WERI-Rb-1 (cell line): ENCODE data around the gene COX5A.
A peak's percentile ranks its signal among the peaks of the same experiment; 100 is the strongest.

Experiments
- DNase-seq: peaks from one replicate; pipeline ENCODE4 v3.0.0-alpha.2; 2020
- H3K27ac ChIP-seq: fragments of 250-450 bp; sonication (Bioruptor Pico); 2 replicates; pipeline ENCODE4 v1.5.1; 2020; ENCODE audit warnings: mild to moderate bottlenecking, moderate library complexity
- H3K27me3 ChIP-seq: fragments of 250-450 bp; sonication (Bioruptor Pico); 2 replicates; pipeline ENCODE4 v1.5.1; 2021; ENCODE audit warnings: mild to moderate bottlenecking, low read depth, moderate library complexity; ENCODE audit not compliant: insufficient read depth, severe bottlenecking
- H3K36me3 ChIP-seq: fragments of 250-450 bp; sonication (Bioruptor Pico); 2 replicates; pipeline ENCODE4 v1.5.1; 2020; ENCODE audit warnings: mild to moderate bottlenecking, moderate library complexity
- H3K4me3 ChIP-seq: 2 replicates; pipeline ENCODE4 v1.5.1; 2011; ENCODE audit warnings: low read depth, mild to moderate bottlenecking, control low read depth, low read length
- H3K9me3 ChIP-seq: fragments of 250-450 bp; sonication (Bioruptor Pico); 2 replicates; pipeline ENCODE4 v1.5.1; 2021; ENCODE audit warnings: mild to moderate bottlenecking, moderate library complexity; ENCODE audit not compliant: severe bottlenecking
- TF ChIP-seq, protein P1 (sequence below): IDR thresholded peaks from 2 replicates; pipeline ENCODE4 v1.5.1; 2011; ENCODE audit warnings: low read depth, mild to moderate bottlenecking, control low read depth, inconsistent platforms, low read length

The COX5A gene

DNA sequence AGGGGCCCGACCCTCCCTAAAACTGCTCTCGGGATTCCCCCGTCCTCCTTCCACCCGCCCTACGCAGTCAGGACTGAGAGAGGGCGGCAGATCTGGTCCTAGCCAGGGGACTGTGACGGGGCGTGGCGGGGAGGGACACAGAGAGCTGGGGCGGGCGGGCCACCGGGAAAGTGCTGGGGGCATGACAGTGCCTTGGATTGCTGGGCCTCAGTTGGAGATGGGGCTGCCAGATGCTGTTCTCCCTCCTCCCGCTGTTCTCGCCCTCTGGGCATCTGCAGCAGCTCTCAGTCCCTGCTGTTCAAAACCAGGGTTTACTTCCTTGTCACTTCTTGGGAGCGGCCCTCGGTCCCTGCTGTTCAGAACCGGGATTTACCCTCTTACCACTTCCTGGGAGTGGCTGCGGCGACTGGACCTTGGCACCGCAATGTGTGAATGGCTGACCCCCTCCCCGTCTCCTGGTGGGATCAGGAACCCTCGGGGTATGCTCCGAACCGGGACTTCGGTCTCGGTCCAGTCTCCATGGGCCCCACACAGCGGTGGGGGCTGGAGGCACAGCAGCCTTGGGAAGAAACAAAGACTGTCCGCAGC lies 20.5 kb upstream of the COX5A start:
- H3K27me3 ChIP-seq, result no peaks in the 10 kb centered on the region
- no peak for DNase-seq
- TF ChIP-seq, protein P1, sequence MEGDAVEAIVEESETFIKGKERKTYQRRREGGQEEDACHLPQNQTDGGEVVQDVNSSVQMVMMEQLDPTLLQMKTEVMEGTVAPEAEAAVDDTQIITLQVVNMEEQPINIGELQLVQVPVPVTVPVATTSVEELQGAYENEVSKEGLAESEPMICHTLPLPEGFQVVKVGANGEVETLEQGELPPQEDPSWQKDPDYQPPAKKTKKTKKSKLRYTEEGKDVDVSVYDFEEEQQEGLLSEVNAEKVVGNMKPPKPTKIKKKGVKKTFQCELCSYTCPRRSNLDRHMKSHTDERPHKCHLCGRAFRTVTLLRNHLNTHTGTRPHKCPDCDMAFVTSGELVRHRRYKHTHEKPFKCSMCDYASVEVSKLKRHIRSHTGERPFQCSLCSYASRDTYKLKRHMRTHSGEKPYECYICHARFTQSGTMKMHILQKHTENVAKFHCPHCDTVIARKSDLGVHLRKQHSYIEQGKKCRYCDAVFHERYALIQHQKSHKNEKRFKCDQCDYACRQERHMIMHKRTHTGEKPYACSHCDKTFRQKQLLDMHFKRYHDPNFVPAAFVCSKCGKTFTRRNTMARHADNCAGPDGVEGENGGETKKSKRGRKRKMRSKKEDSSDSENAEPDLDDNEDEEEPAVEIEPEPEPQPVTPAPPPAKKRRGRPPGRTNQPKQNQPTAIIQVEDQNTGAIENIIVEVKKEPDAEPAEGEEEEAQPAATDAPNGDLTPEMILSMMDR, result no peak
- H3K9me3 ChIP-seq, result no peaks in the 10 kb centered on the region
- H3K4me3 ChIP-seq, result no peak overlapping the region
- no peak overlapping the region for H3K27ac ChIP-seq
- no peaks in the 10 kb centered on the region for H3K36me3 ChIP-seq

DNA sequence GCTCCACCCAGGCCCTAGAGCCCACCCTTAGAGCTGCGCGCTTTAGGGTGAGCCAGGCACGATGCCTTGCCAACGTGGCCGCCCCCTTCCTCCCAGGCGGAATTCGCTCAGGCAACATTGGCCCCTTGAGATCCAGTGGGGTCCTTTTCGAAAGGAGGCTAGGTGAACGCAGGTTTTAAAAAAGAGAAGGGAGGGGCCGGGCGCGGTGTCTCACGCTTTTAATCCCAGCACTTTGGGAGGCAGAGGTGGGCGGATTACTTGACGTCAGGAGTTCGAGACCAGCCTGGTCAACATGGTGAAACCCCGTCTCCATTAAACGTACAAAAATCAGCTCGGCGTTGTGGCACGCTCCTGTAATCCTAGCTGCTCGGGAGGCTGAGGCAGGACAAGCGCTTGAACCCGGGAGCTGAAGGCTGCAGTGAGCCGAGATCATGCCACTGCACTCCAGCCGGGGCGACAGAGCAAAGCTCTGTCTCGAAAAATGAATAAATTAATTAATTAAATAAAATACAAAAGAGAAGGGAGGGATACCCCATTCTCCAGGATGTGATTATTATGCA lies 19.7 kb upstream of the COX5A start:
- no peak overlapping the region for H3K4me3 ChIP-seq
- no peak for DNase-seq
- TF ChIP-seq, protein P1, result no peak
- H3K36me3 ChIP-seq, result no peaks in the 10 kb centered on the region
- H3K27me3 ChIP-seq, result no peaks in the 10 kb centered on the region
- H3K27ac ChIP-seq, result no peak overlapping the region
- H3K9me3 ChIP-seq, result no peaks in the 10 kb centered on the region

DNA sequence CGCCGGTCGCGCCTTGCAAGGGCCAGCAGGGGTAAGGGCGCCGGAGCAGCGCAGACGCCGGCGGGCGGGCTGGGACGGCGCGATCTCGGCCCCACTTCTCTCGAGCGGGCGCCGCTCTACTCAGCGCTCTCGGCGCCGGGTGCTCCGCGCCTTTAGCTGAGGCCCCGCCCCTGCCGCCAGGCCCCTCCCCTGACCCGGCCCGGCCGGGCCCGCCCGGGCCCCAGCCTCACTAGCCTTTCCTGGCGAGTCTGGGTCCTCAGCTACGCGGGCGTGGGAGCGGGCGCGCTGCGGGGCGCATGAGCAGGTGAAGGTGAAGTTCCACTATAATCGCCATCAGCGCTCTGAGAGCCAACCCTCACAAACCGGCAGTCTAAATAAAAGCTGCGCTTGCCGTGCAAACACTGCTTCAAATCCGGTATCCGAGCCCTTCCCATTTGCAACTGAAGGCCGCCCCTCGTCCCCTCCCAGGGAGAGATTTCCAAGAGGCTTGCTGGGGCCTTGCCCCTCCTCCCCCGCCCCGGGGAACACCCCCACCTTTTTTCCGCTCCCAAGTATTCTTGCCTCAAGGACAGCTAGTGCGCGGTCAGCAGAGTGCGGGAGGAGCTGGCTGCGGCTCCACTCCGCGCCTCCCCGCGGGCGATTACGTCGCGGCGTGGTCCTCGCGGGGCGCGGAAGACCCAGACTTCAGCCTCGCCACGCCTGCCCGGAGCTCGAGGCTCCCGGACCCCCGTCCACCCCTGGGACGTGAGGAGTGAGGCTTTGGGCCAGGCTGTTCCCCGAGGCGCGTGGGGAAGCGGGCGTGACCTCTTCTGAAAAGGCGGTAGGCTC lies 19.0 kb upstream of the COX5A start, which contains the start of gene RPP25:
RPP25 (minus strand) TSS at position 125 of the 828 bp plus-strand sequence. CDS start 189 bp downstream, outside the sequence.
- Histone ChIP-seq H3K27ac (no peak within 1 kb of the TSS; the same call in 1 of the 2 replicates), H3K27me3 (no peaks in the 10 kb centered on the region), H3K4me3 (no peak within 1 kb of the TSS), H3K36me3 (no peaks in the 10 kb centered on the region), H3K9me3 (no peaks in the 10 kb centered on the region)
- TF ChIP-seq, protein P1, result no peak
- no peak for DNase-seq

DNA sequence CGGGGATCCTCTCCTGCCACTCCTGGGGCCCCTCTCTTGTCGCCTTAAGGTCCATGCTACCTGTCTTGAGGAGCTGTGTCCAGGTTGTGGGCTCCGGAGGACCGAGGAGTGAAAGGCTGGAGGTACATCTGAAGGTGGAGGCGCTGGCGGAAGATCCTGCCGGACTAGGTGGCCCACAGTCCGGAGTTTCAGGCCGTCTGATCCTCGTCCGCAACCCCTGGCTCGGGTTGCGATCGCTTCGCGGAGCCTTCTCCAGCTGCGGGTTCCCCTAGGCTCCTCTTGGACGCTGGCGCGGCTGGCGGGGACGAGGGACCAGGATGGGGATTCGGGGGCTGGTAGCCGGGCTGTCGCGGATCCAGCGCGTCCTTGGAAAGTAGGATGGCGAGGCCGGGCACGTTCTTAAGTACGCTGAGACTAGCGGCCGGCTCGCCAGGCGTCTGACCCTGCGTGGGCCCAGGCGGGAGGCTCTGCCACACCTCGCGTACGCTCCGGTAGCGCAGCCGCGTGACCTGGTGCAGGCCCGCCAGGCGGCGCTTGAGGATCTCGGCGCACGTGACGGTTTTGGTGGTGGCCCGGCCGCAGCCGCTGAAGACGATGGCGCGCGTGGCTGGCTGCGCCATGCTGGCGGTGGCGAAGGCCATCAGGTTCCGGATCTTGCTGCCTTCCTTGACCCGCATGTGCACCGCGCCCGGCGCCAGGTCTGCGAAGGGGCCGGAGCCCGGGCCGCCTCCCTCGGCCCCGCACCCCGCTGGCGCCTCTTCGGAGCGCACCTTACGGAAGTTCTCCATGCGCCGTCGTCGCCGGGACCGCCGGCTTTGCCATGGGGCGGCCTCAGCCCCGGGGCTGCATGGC lies 18.1 kb upstream of the COX5A start:
- no peak for DNase-seq
- Histone ChIP-seq H3K4me3 (no peak overlapping the region), H3K36me3 (no peaks in the 10 kb centered on the region), H3K27me3 (no peaks in the 10 kb centered on the region), H3K9me3 (no peaks in the 10 kb centered on the region), H3K27ac (no peak overlapping the region; the same call in 1 of the 2 replicates)
- TF ChIP-seq, protein P1, result no peak

DNA sequence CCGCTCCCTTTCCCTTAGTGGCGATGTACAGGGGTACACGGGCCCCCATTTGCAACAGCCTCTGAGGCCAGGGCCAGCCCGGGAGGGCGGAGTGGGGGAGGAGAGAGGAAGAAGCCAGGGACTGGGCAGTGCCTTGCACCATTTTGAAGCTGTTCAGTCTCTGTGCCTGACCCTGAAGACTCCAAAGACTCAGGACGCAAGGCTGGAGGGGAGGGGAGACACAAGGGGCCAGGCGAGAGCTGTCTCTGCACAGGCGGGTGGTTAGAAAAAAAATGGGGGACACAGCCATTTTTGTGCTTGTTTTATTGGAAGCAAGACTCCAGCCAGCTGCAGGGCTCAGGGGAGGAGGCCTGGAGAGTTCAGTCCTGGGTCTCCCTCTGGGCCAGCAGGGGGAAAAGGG lies 17.1 kb upstream of the COX5A start:
- Histone ChIP-seq H3K4me3 (no peak overlapping the region), H3K27me3 (no peaks in the 10 kb centered on the region), H3K36me3 (no peaks in the 10 kb centered on the region), H3K9me3 (no peaks in the 10 kb centered on the region), H3K27ac (peak overlapping the region; percentile 77)
- no peak for DNase-seq
- TF ChIP-seq, protein P1, result no peak
